Activated CD8-positive, alpha-beta memory T cell treated with anti-CD3 and anti-CD28 coated beads, Interleukin-2, amount 50 U/mL, for 1 hour (primary cell): ENCODE measurements around the gene TRIM68.

ENCODE experiments used
- DNase-seq: peaks from one replicate; pipeline ENCODE4 v3.0.0-alpha.2; 2020; ENCODE audit errors: extremely low read depth

Gene TRIM68, protein sequence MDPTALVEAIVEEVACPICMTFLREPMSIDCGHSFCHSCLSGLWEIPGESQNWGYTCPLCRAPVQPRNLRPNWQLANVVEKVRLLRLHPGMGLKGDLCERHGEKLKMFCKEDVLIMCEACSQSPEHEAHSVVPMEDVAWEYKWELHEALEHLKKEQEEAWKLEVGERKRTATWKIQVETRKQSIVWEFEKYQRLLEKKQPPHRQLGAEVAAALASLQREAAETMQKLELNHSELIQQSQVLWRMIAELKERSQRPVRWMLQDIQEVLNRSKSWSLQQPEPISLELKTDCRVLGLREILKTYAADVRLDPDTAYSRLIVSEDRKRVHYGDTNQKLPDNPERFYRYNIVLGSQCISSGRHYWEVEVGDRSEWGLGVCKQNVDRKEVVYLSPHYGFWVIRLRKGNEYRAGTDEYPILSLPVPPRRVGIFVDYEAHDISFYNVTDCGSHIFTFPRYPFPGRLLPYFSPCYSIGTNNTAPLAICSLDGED

DNA sequence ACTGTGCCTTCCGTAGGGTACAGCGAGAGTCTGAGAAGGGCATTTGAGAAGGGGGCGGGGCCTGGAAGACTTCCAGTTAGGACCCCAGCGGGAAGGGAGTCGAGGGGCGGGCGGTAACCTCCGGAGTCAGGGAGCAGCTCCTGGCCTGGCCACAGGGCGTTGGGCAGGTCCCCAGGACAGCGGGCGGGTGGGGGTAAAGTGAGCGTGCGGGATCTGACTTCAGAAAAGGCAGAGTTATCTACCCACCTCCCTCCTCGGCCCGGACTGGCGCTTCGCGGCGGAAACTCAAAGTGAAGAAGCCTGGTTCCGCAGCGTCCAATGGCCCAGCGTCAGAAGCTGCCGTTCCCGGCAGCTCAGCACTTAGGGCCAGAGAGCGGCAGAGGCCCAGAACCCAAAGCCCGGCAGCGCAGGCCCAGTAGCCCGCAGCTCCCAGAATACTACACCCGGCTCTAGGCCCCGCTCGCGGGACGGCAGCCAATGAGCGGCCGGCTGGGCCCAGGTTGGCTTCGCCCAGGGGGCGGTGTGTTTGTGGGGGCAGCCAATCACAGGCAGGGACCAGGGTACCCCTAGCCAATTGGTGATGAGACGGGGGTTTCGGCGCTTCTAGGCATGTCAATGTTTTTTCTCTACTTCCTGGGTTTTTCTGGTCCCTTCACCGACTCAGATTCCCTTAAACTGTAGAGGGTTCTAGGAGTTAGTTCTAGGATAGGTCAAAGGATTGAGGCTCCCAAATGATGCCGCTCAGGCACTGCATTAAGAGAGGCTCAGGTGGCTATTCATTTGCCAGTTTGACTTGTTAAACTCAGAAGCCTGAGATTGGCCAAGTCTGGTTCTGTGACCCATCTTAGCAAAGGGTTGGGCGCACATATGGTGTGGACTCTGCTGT is at the start of gene TRIM68:
TSS of gene TRIM68 (minus strand) at position 451 of the 886 bp plus-strand sequence. CDS start 2,727 bp downstream, outside the sequence.
- peak; percentile 77 for DNase-seq

DNA sequence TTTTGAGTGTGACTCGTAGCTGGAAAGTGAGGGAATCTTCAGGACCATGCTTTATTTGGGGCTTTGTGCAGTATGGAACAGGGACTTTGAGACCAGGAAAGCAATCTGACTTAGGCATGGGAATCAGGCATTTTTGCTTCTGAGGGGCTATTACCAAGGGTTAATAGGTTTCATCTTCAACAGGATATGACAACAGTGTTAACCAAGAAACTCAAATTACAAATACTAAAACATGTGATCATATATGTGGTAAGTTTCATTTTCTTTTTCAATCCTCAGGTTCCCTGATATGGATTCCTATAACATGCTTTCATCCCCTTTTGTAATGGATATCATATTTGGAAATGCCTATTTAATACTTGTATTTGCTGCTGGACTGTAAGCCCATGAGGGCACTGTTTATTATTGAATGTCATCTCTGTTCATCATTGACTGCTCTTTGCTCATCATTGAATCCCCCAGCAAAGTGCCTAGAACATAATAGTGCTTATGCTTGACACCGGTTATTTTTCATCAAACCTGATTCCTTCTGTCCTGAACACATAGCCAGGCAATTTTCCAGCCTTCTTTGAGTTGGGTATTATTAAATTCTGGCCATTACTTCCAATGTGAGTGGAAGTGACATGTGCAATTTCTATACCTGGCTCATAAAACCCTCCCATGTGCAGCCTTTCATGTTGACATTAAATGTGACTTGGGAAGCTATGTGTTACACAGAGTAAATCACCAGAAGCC is 46.8 kb upstream of the TRIM68 start:
- no peak for DNase-seq

DNA sequence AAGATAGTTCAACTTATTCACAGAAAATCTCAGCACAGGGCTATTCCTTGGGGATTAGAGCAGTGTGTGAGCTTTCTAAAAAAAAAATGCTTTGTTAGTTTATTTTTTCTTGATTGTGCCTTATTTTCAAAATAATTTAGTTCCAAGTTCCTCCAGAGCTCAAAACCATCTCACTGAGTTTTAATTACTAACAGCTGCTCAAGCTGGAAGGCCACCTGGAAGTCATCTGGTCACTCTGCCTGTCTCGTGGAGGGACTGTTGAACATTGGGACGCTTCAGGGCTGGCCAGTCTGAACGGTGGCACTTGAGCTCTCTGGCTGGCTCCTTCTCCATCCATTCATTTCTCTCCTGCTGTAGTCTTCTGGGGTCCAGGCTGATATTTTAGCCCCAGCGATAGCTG is 39.7 kb upstream of the TRIM68 start:
- no peak for DNase-seq

DNA sequence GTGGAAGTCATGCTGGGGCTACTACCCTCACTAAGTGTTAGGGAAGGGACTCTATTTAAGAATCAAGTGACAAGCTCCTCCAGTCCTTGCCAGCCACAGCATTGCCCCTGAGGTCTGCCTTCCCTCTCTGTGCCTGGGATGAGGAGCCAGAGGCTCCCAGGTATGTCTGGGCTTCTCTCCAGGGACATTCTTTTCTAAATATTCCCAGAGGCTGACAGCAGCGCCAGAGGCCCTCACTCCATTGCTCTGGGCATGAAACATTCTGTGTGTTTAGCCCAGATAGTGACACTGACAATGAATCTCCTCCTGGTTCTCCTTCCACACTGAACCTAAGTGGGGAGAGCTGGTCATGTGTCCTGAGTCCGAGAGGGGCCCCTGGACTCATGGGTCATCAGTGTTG is 37.9 kb upstream of the TRIM68 start:
- DNase-seq: no peak

DNA sequence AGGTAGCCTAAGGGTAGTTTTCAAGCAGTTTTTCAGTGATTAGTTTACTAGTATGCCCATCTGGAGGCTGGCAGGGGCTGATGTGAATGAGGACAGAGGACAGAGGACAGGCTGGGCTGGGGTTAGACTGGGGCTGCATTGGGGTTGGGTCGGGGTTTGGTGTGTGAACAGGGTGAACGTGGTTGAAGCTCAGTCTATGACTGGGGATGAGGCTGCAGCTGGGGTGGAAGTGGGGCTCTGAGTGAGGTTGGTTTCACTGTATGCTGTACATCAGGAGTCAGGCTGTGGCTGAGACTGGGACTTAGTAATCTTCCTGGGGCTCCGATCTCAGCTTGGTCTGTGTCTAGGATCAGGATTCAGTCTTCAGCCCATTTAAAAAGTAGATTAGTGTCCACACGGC is 36.2 kb upstream of the TRIM68 start:
- DNase-seq: no peak

DNA sequence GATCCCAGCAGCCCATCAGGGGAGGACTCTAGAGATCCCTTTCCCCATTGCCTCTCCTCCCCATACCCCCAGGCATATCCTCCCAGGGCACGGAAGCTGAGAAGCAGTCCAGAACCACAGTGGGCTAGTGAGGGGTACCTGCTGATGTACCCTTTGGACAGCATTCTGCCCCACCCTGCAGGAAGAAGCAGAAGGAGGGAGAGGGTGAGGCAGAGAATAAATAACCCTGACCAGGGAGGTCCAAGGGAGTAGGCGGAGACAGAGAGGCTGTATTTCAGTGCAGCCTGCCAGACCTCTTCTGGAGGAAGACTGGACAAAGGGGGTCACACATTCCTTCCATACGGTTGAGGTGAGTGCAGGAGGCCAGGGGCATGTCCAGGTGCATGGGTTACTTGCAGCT is 35.7 kb upstream of the TRIM68 start, which contains the start of gene OR51E1:
TSS of gene OR51E1 (plus strand) at position 301 of the 400 bp plus-strand sequence. CDS start 8,545 bp downstream, outside the sequence.
- DNase-seq: no peak

DNA sequence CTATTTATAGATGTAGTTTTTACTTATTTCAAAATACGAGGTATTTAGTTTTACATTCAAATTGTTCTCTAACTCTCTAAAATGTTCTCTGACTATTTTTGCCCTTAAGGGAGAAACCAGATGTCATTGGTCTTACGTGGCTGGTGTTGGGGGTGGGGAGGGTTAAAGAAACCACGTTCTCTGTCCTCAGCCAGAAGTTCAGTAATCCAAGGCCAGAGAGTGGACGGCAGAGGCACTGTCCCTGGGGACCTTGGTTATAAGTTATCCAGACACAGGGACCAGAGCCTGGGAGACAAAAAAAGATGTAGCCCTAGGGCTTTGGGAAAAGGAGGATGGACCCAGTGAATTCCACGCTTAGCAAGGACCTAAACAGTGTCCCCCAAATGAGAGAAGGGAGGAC is 35.0 kb upstream of the TRIM68 start:
- DNase-seq: no peak

DNA sequence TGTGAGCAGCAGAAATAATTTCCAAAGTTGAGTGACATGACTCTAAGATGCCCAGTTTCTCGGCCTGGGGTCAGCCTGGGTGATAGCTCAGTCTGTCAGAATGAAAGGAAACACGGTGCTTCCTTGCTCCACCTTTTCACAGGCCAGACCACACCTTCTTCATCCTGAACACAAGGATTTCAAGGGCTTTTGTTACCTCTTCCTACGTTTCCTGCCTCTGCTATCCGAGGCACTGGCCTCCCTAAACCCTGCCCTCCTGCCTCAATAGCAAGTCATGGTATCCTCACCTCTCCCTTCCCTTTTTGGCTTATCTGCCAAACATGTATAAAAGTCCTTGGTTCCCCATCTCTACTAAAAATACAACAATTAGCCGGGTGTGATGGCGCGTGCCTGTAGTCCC is 34.0 kb upstream of the TRIM68 start:
- no peak for DNase-seq

DNA sequence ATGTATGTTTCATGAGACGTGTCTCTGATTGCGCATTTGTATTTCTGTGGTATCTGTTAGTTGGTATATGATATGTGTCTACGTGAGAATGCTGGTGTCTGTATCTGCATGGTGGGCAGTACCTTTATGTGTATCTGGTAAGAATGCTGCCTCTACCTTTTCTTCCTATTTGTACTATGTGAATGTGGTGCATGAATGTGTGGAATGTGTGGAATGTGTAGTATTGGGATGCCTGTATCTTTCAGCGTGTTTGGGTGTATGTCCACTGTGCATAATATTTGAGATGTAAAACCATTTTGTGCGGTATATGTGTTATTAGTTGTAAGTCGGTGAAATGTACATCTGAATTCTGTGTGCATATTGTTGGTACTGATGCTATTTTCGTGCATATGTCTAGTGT is 33.5 kb upstream of the TRIM68 start:
- no peak for DNase-seq

DNA sequence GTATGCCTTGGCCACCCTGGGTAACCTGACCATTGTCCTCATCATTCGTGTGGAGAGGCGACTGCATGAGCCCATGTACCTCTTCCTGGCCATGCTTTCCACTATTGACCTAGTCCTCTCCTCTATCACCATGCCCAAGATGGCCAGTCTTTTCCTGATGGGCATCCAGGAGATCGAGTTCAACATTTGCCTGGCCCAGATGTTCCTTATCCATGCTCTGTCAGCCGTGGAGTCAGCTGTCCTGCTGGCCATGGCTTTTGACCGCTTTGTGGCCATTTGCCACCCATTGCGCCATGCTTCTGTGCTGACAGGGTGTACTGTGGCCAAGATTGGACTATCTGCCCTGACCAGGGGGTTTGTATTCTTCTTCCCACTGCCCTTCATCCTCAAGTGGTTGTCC is 31.9 kb upstream of the TRIM68 start:
- DNase-seq: no peak

DNA sequence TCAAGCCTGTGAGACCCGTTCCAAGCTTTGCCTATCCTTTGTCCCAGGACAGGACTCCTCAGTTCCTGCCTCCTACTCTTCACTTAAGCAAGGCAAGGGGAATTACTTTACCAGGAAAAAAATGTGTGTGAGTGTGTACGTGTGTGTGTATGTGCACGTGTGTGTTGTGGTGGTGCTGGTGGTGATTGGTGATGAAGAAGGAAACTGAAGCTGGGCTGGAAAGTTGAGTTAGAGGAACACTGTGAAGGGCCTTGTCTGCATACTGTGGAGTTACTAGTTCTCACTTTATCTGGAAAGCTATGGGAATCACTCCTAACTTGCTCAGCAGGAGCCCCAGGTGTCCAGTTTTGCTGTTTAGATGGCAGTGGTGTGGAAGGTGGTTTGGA is 29.6 kb upstream of the TRIM68 start:
- DNase-seq: no peak

DNA sequence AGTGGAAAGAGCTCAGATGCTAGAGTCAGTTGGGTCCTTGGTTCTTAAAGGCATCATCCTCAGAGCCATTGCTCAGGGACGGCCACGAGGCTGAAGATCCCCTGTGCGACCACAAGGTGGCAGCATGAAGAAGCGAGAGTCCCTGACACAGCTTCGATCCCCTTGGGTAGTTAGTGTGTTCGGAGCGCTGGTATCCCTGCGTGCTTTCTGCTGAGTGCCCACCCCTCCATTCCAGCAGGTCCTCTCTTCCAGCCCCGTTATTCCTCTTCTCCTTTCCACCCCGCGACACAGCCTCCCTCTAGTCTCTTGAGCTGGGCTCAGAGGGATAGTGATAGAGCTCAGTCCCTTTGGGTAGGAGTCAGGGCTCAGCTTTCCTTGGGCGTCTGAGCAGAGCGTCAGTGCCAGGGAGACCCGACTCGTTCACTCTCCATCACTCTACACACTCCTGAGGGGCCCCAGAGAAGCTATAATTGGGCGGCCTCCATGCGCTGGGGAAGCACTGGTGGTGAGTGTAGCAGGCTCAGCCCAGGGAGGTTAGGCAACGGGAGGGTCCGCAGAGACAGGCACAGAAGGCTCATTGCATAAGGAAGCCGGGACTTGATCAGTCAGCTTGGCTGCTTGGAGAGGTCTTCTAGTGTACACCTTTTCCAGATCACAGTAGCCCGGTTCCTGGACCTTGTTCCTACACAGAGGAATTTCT is 29.1 kb upstream of the TRIM68 start, which contains the start of gene OR51D1:
TSS of gene OR51D1 (plus strand) at position 516 of the 700 bp plus-strand sequence. CDS start 2,314 bp downstream, outside the sequence.
- DNase-seq: peak; percentile 7

DNA sequence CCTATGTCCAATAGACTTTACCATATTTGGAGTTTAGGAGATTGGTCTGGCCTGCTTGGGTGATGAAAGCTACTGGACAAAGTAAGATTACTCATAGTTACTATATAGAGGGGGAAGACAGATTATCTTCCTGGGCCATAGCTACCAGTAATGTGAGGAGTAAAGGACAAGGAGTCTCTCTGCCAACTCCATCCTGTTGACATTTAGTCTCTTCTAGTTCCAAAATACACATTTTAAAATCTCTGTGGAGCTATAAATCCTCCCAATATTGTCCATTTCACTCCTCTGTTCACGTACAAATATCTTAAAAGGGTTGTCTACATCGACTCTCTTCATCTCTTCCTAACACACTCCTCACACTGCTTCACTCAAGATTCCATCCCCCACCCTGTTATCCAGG is 28.1 kb upstream of the TRIM68 start:
- no peak for DNase-seq

DNA sequence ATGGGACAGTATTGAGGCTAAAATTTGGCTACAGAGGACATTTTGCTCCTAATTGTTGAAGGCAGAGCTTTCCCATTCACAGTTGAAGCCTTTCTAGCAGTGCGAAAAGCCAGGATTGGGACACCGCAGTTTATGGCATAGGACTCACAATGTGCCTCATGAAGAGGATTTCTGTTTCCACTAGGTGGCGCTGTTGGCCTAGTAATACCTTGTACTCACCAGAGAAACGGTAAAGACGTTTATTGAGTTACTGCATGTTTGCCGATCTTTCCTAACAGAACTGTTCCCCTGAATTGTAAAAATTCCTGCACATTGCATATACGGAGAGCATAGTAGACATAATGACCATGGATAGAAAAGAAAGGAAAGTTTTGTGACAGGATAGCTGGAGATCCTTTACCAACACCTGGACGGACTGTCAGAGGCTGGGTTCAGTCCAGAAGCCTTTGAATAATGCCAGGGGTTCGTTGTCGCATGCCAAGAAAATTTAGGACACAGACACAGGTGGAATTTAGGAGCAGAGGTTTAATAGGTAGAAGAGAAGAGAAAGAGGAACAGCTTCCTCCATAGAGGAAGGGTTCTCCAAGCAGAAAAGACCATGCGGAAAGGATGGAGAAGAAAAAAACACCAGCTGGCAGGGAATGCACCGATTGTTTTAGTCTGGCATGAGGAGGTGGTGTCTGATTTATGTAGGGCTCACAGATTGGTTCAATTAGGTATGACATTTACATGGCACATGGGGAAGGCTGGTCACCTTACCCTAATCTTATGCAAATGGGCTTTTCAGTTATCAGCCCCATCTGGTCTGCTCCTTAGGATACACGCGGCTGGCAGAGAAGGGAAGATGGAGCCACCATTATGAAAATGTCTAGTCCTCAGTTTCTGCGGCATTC is 18.4 kb upstream of the TRIM68 start:
- DNase-seq: no peak

DNA sequence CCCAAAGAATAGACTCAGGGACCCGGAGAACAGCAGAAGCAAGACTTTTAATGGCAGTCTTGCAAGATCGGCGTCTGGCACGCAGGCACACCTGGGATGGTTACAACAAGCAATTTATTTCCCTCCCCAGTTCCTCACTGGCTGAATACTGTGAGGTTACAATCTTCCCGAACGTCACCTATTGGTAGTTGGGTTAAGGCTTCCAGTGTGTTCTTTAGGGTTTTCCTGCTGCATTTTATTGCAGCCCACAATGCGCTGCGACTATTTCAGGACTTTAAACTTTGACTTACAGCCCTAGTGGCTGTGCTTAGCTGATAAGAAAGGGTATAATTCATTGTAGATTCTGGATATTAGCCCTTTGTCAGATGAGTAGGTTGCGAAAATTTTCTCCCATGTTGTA is 11.5 kb upstream of the TRIM68 start:
- no peak for DNase-seq

DNA sequence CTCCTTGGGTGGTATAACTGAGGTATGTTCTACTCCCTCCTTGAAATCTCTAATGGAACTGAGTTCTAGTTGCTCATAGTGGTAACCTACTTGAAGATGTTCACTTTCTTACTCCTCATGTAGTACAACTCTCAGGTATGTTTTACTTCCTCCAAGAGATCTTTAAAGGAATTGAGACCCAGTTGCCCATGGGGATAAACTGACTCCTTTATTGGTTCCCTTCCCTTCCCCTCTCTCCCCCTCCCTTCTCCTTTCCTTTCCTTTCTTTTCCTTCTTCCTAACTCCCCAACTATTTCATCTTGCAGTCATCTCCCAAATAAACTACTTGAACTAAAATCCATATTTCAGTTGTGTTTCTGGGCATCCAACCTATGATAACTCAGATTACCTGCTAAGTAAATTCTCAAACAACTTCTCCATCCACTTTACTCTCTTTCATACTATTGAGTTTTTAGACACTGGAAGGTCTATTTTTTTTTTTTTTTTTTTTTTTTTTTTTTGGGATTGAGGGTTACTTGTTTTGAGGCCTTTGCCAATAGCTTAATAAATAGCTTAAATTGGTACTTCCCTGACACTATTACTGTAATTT is 7.9 kb upstream of the TRIM68 start:
- no peak for DNase-seq

DNA sequence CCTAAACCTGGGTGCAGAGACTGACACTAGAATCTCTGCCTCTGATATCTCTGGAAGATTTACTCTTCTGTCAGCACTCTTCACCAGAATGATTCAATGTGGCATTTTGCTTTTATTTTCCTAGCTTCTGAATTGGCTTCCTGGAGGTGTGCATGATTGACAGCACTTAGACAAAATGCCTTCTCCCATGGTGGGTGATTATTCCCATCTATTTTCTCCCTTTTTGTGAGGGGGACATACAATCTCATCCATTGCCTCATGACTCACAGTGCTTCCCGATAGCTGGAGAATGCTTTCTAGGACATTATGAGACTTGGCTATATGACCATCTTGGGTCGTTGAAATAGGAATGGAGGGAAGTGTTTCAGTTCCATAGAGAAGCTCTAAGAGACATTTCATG is 4.0 kb upstream of the TRIM68 start:
- DNase-seq: no peak

DNA sequence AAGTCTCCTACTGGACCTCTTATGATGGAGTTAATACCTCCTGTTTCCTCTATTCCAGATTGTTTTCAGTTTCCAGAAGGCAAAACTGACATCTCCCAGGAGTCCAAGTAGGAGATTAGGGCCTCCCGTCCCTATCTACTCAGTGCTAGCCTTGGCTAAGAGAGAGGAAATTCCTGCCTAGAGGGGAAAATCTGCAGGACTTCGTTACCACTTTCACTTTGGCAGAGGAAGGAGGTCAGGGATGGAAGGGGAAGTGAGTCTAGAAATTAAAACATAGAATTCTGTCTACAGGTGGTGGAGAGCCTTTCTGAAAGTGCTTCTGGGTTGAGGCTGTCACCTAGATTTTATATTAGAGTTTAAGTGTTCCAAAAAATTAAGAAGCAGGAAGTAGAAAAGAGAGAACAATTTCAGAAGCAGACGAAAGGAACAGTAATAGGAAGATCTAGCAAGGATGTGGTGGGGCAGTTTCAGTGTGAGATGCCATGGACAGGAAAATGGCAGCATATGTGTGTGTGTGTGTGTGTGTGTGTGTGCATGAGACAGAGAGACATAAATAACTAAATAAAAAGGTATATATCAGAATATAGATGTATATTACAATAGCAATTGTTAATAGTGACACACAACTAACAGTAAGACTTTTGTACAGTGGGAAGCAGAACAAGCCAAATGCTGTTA is 2.4 kb upstream of the TRIM68 start:
- DNase-seq: no peak

DNA sequence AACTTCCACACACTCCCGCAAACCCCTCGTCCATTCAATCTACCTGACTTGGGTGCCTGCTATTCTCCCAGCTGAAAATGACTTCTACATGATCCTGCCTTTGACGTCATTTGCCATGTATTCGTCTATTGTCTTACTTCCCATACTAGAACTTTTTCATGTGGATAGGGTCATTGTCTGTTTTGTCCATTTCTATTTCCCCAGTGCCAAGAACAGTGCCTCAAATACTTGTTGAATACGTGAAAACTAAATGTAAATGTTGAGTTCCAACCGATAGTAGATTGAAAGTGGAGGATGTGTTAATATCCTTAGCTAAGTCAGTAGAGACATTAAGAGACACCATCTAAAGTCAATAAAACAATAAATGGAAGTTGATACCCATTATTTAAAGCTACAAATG is 935 bp downstream of the TRIM68 start:
- DNase-seq: no peak
